ENCODE results near the gene ARSK.

ARSK gene

GRCh38 chr5:95610546-95610945 is 55.6 kb downstream of the ARSK start:
- Histone ChIP-seq H3K4me3 (ENCODE audit: low read length) (no peak overlapping the region), H3K4me1 (ENCODE audit: control insufficient read depth, low read depth, low read length) (no peaks in the 10 kb centered on the region), H3K27me3 (ENCODE audit: control insufficient read depth, insufficient read depth, low read length) (no peaks in the 10 kb centered on the region), H3K9me3 (ENCODE audit: control insufficient read depth, low read depth, low read length) (peaks cover 6% of the 10 kb centered on the region), H3K9ac (ENCODE audit: low read length) (no peak overlapping the region), H3K27ac (ENCODE audit: low read length) (no peak overlapping the region), H3K36me3 (ENCODE audit: control insufficient read depth, low read depth, low read length) (no peaks in the 10 kb centered on the region)

- Histone ChIP-seq H3K4me3 (ENCODE audit: low read length) (no peak overlapping the region), H3K27ac (ENCODE audit: low read length) (no peak overlapping the region), H3K36me3 (ENCODE audit: control insufficient read depth, low read depth, low read length) (no peaks in the 10 kb centered on the region), H3K27me3 (ENCODE audit: control insufficient read depth, insufficient read depth, low read length) (no peaks in the 10 kb centered on the region), H3K9me3 (ENCODE audit: control insufficient read depth, low read depth, low read length) (peaks cover 6% of the 10 kb centered on the region), H3K4me1 (ENCODE audit: control insufficient read depth, low read depth, low read length) (no peaks in the 10 kb centered on the region), H3K9ac (ENCODE audit: low read length) (no peak overlapping the region)
Measured at GRCh38 chr5:95611396-95611795, 56.5 kb downstream of the ARSK start.

GRCh38 chr5:95613514-95613913 is 58.6 kb downstream of the ARSK start:
- no peaks in the 10 kb centered on the region for H3K36me3 ChIP-seq (ENCODE audit: control insufficient read depth, low read depth, low read length)
- H3K27ac ChIP-seq (ENCODE audit: low read length) = no peak overlapping the region
- H3K27me3 ChIP-seq (ENCODE audit: control insufficient read depth, insufficient read depth, low read length) = peaks cover 4% of the 10 kb centered on the region
- H3K4me3 ChIP-seq (ENCODE audit: low read length) = no peak overlapping the region
- no peak overlapping the region for H3K9ac ChIP-seq (ENCODE audit: low read length)
- H3K9me3 ChIP-seq (ENCODE audit: control insufficient read depth, low read depth, low read length) = peaks cover 6% of the 10 kb centered on the region
- no peaks in the 10 kb centered on the region for H3K4me1 ChIP-seq (ENCODE audit: control insufficient read depth, low read depth, low read length)

GRCh38 chr5:95615164-95615467 is 60.2 kb downstream of the ARSK start:
- Histone ChIP-seq H3K36me3 (ENCODE audit: control insufficient read depth, low read depth, low read length) (no peaks in the 10 kb centered on the region), H3K9me3 (ENCODE audit: control insufficient read depth, low read depth, low read length) (peaks cover 6% of the 10 kb centered on the region), H3K9ac (ENCODE audit: low read length) (no peak overlapping the region), H3K4me3 (ENCODE audit: low read length) (no peak overlapping the region), H3K27ac (ENCODE audit: low read length) (no peak overlapping the region), H3K27me3 (ENCODE audit: control insufficient read depth, insufficient read depth, low read length) (peaks cover 20% of the 10 kb centered on the region), H3K4me1 (ENCODE audit: control insufficient read depth, low read depth, low read length) (peaks cover 4% of the 10 kb centered on the region)

- Histone ChIP-seq H3K4me3 (ENCODE audit: low read length) (no peak overlapping the region), H3K27ac (ENCODE audit: low read length) (no peak overlapping the region), H3K4me1 (ENCODE audit: control insufficient read depth, low read depth, low read length) (peaks cover 8% of the 10 kb centered on the region), H3K36me3 (ENCODE audit: control insufficient read depth, low read depth, low read length) (no peaks in the 10 kb centered on the region), H3K9ac (ENCODE audit: low read length) (no peak overlapping the region), H3K9me3 (ENCODE audit: control insufficient read depth, low read depth, low read length) (peaks cover 6% of the 10 kb centered on the region), H3K27me3 (ENCODE audit: control insufficient read depth, insufficient read depth, low read length) (peaks cover 38% of the 10 kb centered on the region)
Measured at GRCh38 chr5:95617057-95617456, 62.2 kb downstream of the ARSK start.

GRCh38 chr5:95619096-95619495 is 64.2 kb downstream of the ARSK start:
- no peak overlapping the region for H3K4me3 ChIP-seq (ENCODE audit: low read length)

DNA sequence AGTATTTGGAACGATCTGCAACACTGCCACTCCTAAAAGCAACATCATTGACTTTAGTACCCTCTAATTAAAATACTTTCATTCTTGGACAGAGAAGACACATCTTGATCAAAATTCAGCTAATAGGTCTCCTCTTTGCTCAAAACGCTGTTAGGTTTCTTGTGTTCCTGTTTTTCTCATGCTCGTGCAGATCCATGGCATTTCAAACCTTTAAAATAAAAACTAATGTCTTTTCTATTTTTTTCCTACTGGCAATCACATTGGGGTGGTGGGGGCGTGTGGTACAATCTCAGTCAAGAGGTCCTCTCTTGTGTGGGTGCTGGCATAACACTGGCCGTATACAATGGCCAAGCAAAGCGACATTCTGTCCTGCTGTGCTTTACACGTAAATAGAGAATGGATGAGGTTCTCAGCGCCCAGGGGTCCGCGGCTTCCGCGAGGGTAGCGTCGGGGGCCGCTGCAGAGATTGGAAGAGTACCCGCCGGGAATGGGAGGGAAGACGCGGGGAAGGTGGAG is 64.7 kb downstream of the ARSK start:
- Histone ChIP-seq H3K9me3 (ENCODE audit: control insufficient read depth, low read depth, low read length) (no peaks in the 10 kb centered on the region), H3K27ac (ENCODE audit: low read length) (no peak overlapping the region), H3K4me3 (ENCODE audit: low read length) (peak overlapping the region; percentile 52), H3K9ac (ENCODE audit: low read length) (no peak overlapping the region), H3K36me3 (ENCODE audit: control insufficient read depth, low read depth, low read length) (no peaks in the 10 kb centered on the region), H3K27me3 (ENCODE audit: control insufficient read depth, insufficient read depth, low read length) (peaks cover 53% of the 10 kb centered on the region), H3K4me1 (ENCODE audit: control insufficient read depth, low read depth, low read length) (peaks cover 8% of the 10 kb centered on the region)

More at GRCh38 chr5:95619096-95619495, 64.2 kb downstream of the ARSK start:
- no peak overlapping the region for H3K27ac ChIP-seq (ENCODE audit: low read length)
- H3K27me3 ChIP-seq (ENCODE audit: control insufficient read depth, insufficient read depth, low read length) = peaks cover 53% of the 10 kb centered on the region
- H3K9ac ChIP-seq (ENCODE audit: low read length) = no peak overlapping the region
- peaks cover 8% of the 10 kb centered on the region for H3K4me1 ChIP-seq (ENCODE audit: control insufficient read depth, low read depth, low read length)
- no peaks in the 10 kb centered on the region for H3K36me3 ChIP-seq (ENCODE audit: control insufficient read depth, low read depth, low read length)
- no peaks in the 10 kb centered on the region for H3K9me3 ChIP-seq (ENCODE audit: control insufficient read depth, low read depth, low read length)

GRCh38 chr5:95620030-95620869 is 65.3 kb downstream of the ARSK start, which contains the start of gene GPR150:
GPR150 (plus strand) TSS chr5:95620087; CDS start chr5:95620276, 189 bp downstream.
- Histone ChIP-seq H3K4me1 (ENCODE audit: control insufficient read depth, low read depth, low read length) (peaks cover 8% of the 10 kb centered on the region), H3K27me3 (ENCODE audit: control insufficient read depth, insufficient read depth, low read length) (peaks cover 53% of the 10 kb centered on the region), H3K9me3 (ENCODE audit: control insufficient read depth, low read depth, low read length) (no peaks in the 10 kb centered on the region), H3K27ac (ENCODE audit: low read length) (no peak within 1 kb of the TSS), H3K36me3 (ENCODE audit: control insufficient read depth, low read depth, low read length) (no peaks in the 10 kb centered on the region), H3K4me3 (ENCODE audit: low read length) (peak within 1 kb of the TSS; percentile 52), H3K9ac (ENCODE audit: low read length) (no peak within 1 kb of the TSS)

DNA sequence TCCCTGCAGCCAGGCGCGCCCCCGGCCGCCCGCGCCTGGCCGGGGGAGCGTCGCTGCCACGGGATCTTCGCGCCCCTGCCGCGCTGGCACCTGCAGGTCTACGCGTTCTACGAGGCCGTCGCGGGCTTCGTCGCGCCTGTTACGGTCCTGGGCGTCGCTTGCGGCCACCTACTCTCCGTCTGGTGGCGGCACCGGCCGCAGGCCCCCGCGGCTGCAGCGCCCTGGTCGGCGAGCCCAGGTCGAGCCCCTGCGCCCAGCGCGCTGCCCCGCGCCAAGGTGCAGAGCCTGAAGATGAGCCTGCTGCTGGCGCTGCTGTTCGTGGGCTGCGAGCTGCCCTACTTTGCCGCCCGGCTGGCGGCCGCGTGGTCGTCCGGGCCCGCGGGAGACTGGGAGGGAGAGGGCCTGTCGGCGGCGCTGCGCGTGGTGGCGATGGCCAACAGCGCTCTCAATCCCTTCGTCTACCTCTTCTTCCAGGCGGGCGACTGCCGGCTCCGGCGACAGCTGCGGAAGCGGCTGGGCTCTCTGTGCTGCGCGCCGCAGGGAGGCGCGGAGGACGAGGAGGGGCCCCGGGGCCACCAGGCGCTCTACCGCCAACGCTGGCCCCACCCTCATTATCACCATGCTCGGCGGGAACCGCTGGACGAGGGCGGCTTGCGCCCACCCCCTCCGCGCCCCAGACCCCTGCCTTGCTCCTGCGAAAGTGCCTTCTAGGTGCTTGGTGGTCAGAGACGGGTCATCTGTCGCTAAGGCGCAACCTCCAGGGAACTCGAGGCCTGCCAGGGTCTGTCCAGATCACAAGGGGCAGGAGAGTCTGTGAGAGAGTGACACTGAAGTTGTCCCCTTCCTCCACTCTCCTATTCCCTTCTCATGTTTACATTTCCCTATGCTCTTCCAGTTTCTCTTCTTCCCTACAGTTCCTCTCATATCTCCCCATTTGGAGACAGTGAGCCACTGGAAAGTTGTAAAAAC is 66.3 kb downstream of the ARSK start:
- H3K4me3 ChIP-seq (ENCODE audit: low read length) = peak overlapping the region; percentile 50
- H3K9ac ChIP-seq (ENCODE audit: low read length) = no peak overlapping the region
- H3K9me3 ChIP-seq (ENCODE audit: control insufficient read depth, low read depth, low read length) = no peaks in the 10 kb centered on the region
- H3K4me1 ChIP-seq (ENCODE audit: control insufficient read depth, low read depth, low read length) = peaks cover 8% of the 10 kb centered on the region
- peaks cover 53% of the 10 kb centered on the region for H3K27me3 ChIP-seq (ENCODE audit: control insufficient read depth, insufficient read depth, low read length)
- no peak overlapping the region for H3K27ac ChIP-seq (ENCODE audit: low read length)
- H3K36me3 ChIP-seq (ENCODE audit: control insufficient read depth, low read depth, low read length) = no peaks in the 10 kb centered on the region

DNA sequence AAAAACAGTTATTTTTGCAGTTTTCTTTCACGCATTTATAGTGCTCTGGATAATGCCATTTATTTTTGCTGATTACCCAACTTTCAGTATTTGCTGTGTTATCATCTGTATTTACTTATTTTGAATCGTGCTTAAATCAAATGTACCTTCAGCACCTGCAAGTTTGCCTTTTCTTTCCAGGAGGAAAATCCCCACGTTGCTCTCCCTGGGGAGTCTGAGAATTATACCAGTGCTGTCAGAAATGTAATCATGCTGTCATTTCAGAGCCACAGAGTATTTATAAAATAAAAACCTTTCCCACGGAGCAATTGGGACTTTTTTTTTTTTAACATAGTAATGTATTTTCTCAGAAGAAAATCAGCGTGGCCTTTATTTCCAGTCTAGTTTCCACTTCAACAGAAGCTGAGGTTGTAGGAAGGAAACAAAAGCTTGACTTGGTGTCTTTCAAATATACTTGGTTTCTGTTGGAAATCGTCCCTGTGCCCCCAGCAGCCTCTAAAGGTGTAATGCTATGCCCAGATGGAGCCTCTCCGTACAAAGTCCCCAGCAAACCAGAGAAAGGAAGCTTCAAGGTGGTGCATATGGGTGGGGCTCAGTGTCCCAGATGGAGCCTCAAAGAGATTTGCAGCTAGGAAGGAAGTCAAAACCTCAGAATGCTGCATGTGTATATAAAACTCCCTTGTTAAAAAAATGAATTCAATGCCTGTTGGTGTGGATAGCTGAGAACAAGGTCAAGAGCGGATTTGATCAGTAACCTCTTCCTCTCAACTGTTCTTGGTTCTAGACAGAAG is 67.1 kb downstream of the ARSK start:
- no peaks in the 10 kb centered on the region for H3K9me3 ChIP-seq (ENCODE audit: control insufficient read depth, low read depth, low read length)
- H3K27me3 ChIP-seq (ENCODE audit: control insufficient read depth, insufficient read depth, low read length) = peaks cover 53% of the 10 kb centered on the region
- H3K27ac ChIP-seq (ENCODE audit: low read length) = no peak overlapping the region
- H3K4me3 ChIP-seq (ENCODE audit: low read length) = peak overlapping the region; percentile 50
- H3K4me1 ChIP-seq (ENCODE audit: control insufficient read depth, low read depth, low read length) = peaks cover 8% of the 10 kb centered on the region
- H3K36me3 ChIP-seq (ENCODE audit: control insufficient read depth, low read depth, low read length) = no peaks in the 10 kb centered on the region
- no peak overlapping the region for H3K9ac ChIP-seq (ENCODE audit: low read length)

DNA sequence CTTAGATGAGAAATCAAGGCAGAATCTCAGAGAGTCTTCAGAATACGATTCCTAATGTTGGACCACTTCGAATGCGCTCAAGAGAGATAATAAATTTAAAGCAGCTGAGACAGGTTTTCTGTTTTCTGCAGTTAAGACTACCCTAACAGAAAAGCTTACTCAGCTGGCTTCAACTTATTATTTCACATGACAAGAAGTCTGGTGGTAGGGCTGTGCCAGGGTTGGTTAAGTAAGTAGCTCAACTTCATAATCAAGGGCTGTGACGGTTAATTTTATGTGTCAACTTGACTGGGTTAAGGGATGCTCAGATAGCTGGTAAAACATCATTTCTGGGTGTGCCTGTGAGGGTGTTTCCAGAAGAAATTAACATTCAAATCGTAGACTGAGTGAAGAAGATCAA is 68.8 kb downstream of the ARSK start:
- H3K9me3 ChIP-seq (ENCODE audit: control insufficient read depth, low read depth, low read length) = peaks cover 6% of the 10 kb centered on the region
- peaks cover 47% of the 10 kb centered on the region for H3K27me3 ChIP-seq (ENCODE audit: control insufficient read depth, insufficient read depth, low read length)
- H3K4me1 ChIP-seq (ENCODE audit: control insufficient read depth, low read depth, low read length) = peaks cover 8% of the 10 kb centered on the region
- H3K4me3 ChIP-seq (ENCODE audit: low read length) = no peak overlapping the region
- no peaks in the 10 kb centered on the region for H3K36me3 ChIP-seq (ENCODE audit: control insufficient read depth, low read depth, low read length)
- no peak overlapping the region for H3K9ac ChIP-seq (ENCODE audit: low read length)
- H3K27ac ChIP-seq (ENCODE audit: low read length) = no peak overlapping the region

Data from iPS-18a (cell line).